ENCODE measurements around the gene OPCML.

The OPCML gene

DNA sequence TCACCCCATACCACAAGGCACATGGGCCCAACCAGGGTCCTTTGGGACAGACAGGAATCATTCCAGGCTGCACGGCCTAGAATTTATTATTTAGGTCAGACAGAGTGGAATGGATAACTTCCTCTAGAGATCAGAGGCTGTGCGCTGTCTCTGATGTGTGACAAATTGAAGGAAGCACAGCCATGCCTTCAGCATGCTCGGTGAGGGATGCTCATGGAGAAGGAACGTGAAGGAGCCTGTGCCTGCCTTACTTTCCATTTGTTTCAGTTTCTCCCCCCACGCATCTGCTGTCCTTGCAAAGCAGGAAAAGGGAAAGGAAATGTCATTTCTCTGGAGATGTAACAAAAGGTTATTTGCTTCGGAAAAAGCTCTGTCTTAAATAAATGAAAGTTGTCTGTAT lies 644.1 kb downstream of the OPCML start:
- DNase-seq (ENCODE audit: low spot score), result no peak

DNA sequence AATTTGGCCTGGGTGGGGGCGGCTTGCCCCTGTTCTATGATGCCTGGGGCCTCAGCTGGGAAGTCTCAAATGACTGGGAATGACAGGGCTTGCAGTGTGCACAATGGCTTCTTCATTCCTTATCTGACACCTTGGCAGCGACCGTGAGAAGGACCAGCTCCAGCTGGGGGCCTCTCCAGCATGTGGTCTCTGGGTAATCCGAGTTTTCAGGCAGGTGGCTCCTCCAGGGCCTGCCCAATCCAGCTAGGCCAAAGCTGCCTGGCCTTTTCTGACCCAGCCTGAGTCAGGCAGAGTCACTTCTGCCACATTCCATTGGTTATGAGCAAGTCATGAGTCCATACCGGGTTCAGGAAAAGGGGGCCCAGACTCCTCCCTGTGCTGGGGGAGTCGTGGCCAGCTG lies 646.0 kb downstream of the OPCML start:
- no peak for DNase-seq (ENCODE audit: low spot score)

DNA sequence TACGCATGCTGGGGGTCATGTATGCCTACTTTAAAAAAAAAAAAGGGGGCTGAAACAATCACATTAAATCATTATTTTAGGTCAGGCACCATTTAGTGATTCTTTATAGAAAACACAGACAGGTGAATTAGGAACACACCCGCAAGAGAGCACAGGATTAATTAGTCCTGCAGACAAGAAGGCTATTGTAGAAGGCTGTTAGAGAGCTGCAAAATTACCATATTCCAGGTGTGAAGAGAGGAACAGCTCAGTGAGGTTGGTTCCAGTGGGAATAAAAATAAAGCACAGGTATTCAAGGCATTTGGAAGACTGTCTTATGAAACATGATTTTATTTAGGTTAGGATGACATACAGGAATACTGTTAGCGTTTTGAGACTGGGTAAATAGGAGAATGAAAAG lies 649.1 kb downstream of the OPCML start:
- no peak for DNase-seq (ENCODE audit: low spot score)

DNA sequence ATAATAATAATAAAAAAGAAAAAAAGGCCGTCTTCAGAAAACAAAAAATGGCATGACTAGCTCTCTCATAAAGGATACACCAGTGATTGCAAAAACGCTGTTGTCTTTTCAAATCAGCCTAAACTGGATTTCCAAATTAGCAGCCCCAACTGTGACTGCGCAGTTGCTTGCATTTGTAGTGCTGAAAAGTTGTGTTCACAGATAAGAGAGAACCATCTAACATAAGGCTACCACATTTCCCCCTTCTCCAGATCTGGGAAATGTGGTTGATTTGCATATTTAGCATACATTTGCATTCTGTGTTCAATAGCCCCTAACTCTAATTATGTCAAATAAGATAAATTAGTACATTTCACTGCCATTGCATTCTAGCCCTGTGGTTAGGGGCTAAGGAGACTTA lies 650.7 kb downstream of the OPCML start:
- no peak for DNase-seq (ENCODE audit: low spot score)

DNA sequence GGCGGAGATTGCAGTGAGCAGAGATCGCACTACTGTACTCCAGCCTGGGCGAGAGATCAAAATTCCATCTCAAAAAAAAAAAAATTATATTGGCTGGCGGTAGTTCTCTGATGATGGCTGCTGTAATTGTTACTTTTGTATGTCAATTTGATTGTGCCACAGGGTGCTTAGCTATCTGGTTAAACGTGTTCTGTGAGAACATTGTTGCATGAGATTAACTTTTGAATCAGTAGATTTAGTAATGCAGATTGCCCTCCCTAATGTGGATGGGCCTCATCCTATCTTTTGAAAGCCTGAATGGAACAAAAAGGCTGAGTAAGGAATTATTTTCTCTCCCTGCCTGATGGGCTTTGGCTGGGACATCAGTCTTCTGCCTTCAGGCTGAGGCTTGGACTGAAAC lies 654.2 kb downstream of the OPCML start:
- no peak for DNase-seq (ENCODE audit: low spot score)

DNA sequence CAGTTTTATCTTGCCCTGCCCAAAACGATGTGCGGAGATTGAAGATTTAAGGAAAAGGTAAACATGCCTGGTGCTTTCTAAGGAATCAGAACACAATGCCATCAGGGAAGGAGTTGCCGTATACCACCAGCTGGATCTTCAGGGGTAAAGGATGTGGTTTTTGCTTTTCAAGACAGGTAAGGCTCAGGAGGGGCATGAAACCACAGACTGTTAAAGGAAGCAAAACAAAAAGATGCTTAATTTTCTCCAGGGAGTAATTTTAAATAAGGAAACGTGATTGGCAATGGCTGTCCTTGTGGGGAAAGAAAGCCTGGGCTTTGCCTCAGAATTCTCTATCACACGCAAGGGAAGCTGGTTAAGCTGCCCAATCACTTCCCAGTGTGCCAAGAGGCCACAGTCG lies 655.6 kb downstream of the OPCML start:
- DNase-seq (ENCODE audit: low spot score), result no peak

DNA sequence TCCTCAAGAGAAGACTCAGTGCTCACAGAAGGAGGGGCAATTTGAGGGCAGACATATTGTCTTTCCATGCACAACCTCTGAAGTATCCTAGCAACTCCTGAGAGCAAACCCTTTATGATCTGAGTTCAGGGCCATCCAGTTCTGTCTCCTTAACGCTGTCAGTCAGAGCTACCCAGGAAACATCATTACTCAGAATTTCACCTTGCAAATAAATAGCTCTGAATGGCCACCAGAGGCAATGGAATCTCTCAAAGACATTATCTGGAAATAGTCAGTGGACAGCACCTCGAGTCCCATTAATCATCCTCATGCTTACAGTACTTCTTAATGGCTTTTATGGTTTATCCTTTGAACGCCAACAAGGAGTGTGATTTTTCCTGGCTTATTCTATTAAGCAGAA lies 656.1 kb downstream of the OPCML start:
- no peak for DNase-seq (ENCODE audit: low spot score)

DNA sequence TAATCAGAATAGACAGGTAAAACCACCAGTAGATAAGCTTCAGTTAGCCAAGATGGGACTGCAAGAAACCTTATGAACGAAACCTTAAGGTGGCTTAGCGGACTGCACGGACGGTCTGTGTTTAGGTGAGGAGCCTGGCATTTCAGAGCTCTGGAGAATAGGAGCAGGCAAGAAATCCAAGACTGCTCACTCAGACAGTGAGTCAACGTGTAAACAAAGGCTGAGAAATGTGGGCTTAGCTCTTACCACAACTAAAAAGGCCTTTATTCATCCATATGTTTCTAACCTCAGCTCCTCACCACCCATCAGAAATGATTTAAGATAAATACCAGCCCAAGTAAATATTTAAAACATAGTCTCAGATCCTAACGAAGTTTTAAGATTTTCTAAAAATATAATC lies 657.7 kb downstream of the OPCML start:
- no peak for DNase-seq (ENCODE audit: low spot score)

DNA sequence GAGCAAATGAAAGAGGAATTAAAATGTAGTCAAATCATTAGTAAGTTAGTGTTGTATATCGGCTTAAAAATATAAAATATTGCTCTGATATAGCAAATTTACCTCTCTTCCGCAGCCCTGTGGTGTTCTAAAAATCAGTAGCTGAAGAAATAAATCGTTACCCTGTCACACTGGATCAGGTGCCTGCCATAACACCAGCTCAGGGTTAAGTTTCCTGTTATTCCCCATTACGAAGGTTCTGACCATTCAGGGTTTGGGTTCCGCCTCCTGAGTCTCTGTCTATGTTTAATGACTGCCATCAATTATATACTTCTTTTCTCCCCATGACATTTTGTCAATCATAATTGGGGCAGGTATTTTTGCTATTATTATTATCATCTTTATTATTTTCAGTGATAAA lies 658.5 kb downstream of the OPCML start:
- DNase-seq (ENCODE audit: low spot score), result no peak

DNA sequence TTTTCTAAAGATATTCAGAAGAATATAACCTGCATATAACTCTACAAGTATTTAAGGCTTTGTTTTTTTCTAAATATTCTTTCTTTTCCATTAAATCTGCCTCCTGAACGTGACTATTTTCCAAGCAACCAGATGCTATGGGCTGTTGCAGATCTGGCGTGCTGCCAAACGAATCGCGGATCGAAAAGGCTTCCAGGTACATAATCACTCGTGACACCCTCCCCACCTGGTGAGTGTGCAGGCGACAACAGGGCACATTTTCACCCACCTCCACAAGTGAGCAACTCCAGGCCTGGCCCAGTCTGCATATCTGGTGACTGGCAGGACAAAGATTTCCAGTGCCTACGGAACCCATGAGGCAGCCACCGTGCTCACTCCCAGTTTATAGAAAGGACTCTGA lies 660.1 kb downstream of the OPCML start:
- DNase-seq (ENCODE audit: low spot score), result no peak

DNA sequence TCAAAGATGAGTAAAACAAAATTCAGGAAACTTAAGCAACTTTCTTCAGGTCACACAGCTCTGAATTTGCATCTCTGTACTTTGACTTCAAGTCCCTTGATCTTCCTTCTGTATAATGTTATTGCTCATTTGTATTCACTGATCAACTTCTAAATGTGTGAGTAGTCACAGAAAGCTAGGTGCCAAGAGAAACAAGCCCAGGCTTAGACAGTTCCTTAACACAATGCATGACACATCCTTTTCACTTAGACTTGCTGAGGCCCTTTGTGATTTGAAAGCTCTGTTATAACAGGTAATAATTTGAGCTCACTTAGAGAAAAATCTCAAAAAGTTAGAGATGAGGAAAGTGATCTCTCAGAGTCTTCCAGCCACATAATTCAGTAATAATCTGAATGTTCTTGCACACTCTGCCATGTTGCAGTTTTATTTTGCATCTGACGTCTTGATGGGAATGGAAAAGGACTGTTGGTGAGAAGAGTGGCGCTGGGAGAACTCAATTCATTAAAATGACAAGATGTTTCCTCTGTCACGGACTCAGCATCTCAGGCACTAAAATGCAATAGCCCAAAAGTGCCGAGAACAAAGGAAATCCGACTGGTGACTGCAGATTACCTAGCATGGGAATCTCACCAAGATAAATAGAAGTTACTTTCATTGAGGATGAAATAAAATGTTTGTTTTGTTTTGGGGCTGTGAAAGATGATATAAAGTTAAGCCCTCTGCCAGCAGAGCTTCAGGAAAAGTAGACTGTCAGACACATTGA lies 665.3 kb downstream of the OPCML start:
- DNase-seq (ENCODE audit: low spot score), result no peak

DNA sequence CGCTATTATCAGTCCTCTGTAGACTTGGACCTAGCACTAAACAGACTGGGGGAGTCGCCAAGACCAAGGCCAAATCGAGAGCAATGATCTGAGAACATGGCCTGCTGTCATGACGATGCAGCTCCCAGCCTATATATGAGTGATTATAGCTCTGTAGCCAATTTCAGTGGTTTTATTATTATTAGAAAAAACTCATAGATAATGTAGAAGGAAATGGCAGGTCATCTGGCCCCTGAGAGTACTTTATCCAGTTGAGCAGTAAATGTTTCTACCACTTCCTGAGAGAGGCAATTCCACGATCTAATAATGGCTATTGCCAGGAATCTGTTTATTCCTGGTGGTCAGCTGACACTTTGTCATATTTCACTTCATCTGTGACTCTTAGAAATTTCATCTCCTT lies 666.7 kb downstream of the OPCML start:
- DNase-seq (ENCODE audit: low spot score), result no peak

DNA sequence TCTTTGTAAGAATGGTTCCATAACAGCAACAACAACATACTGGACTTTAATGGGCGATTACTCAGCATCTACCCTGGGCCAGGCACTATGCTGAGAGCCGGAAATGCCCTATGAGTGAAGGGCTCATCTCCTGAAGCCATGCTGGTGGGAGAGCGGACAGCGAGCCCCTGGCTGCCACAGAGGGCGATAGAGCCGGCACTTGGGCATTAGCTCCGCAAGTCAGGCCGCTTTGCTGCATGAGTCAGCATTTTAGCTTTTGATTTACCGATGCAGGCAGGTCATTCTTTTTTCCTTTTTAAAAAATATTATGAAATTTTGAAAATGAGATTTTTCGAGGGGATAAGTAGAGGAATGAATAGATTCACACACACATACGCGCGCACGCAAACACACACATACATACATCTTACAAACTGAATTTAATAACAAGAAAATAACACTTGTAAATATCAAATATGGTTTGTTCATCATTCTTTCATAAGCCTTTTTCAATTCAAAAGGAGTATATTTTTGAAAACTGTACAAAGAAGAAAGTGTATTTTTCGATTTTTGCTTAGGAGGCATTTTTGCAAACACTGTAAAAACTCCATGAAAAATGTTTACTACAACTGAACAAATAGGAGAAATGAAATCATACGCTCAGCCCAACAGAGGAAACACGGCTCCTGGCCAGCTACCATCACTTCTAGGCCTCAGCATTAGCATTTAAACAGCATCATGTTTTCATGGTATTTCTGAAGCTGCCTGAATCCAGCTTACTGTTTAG lies 667.3 kb downstream of the OPCML start:
- DNase-seq (ENCODE audit: low spot score), result no peak

DNA sequence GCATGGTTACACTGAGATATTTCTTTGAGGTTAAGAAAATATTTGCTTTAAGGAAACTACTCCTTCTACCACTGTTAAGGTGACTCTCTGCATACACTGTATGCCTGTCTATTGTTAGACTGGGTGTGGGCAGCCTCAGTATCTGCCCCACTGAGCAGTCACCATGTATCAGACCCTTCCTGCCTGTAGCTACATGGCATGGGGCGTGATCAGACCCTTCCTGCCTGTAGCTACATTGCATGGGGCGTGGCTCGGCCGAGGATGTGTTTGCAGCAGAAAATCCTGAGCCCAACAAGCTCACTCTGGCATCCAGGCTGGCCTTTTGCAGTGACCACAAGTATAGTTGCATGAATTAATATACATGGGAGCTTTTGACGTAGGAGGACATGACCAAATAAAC lies 669.4 kb downstream of the OPCML start:
- DNase-seq (ENCODE audit: low spot score), result no peak

DNA sequence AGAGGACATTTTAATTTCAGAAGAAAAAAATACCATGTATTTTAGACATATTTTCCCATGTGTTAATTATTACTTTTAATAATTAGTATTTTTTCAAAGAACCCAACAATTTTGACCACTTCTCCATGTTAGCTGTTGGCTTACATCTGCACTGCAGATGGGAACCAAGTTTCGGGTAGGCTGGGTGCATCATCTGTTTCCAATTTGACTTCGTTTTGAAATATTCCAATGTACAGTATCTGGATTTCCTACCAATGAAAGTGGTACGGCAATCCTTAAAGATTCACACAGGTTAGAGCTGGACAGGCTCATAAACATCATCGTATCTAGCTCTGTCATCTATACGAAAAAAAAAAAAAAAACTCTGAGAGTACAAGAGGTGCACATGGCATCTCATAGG lies 670.2 kb downstream of the OPCML start:
- no peak for DNase-seq (ENCODE audit: low spot score)

DNA sequence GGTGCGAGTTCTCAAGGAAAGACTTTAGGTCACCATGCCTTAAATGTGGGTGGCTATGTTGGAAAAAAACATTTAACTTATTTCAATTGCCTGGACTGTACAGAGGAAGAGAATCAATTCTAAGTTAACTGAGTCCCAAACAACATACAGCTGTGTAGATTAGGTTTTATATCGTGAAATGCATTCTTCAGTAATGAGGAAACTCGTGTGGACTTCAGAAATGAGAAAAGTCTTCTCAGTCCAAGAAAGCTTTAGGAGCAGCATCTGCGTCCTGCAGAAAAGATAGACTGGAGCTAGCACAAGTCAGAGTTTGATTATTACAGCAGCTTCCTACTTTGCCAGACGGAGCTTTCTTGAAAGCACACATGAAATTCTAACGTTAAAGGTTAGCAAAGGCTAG lies 673.0 kb downstream of the OPCML start:
- no peak for DNase-seq (ENCODE audit: low spot score)

DNA sequence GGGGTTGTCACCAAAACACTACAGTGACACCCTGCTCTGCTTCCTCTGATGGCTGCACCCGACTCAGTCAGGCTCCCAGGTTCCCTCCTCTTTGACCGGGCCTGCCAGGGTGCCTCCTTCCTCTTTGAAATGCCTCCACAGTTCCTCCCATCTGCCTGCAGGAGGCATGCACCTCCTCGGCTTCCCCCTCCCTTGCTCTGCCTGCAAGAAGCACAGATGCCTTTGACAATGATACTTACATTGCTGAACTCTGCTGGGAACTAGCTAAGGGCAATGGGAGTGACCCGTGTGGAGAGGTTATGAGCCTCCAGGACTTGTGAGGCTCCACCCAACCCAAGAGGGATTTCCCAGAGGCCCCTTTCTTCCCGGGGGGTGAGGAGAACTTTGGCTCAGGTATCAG lies 674.1 kb downstream of the OPCML start:
- no peak for DNase-seq (ENCODE audit: low spot score)

DNA sequence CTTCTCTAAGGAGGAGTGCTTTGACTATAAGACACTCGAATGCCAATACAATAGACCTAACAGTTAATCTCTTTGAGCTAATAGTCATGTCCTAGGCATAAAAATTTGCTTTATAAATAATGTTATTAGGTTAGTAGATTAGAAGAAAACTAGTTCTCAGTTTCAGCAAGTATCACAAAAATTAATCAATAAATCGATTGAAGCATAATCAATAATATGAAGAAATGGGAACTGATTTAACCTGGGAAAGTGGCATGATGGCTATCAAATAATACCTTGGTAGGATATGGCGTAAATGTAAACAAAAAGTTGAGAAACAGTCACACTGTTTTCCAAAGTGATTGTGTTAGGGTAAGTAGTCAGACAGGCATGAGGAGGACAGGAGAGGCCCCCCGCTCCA lies 676.3 kb downstream of the OPCML start:
- no peak for DNase-seq (ENCODE audit: low spot score)

DNA sequence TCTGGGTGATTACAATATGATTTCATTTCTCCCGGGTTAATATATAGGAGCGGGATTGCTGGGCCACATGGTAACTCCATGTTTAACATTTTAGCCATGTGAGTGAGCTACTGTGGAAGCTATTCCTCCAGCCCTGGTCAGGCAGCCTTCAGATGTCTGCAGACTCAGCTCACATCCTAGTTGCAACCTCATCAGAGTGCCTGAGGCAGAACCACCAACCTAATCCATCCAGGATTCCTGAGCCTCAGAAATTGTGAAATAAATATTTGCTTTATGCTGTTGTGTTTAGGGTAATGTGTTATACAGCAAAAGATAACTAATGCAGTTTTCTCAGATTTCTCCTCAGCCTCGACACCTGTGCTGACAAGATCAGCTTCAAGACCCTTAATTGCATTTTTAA lies 676.8 kb downstream of the OPCML start:
- no peak for DNase-seq (ENCODE audit: low spot score)

DNA sequence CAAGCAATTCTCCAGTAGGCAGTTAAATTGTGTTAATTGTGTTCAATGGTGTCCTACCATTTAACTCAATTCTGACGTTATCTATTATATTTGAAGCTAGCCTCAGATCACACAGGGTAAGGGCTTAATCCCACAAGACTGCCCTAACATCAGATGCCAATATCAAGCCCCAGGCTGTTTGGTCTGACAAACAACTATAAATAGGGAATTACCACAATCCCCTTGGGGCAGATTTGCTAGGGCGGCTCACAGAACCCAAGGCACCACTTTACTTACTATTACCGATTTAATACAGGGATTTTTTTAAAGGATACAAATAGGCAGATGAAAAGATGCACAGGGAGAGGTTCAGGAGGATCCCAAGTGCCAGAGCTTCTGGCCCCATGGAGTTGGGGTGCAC lies 678.4 kb downstream of the OPCML start:
- DNase-seq (ENCODE audit: low spot score), result no peak

DNA sequence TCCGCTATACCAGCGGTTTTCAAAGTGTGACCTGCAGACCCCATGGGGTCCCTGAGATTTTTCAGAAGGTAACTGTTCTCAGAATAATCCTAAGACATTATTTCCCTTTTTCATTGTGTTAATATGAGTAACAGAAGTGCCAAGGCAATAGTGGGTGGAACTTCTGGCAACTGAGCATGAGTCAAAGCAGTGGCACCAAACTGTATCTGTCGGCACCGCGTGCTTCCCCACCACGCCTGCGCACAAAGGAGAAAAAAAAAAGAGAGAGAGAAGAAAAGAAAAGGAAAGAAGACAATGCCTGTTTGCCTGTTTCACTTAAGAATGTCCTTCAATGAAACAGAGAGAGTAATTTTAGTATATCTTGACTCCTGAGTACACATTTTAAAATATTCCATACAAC lies 679.9 kb downstream of the OPCML start:
- no peak for DNase-seq (ENCODE audit: low spot score)

DNA sequence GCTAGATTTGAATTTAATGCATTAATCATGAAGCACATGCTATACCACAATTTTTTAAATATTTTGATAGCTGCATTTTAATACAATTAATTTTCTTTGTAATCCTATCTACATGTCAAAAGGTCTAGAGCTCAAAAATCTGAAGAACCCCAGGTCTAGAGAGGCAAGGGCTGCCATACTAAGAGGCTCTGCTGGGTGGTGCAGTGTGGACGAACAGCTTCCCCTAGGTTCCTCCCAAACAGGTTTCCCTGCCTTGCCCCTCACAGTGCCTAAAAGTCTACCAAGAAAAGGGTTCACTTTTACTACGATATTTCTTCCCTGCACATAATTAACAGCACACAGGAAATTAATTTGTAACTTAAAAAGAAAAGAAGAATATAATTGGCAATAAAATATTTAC lies 681.1 kb downstream of the OPCML start:
- no peak for DNase-seq (ENCODE audit: low spot score)

DNA sequence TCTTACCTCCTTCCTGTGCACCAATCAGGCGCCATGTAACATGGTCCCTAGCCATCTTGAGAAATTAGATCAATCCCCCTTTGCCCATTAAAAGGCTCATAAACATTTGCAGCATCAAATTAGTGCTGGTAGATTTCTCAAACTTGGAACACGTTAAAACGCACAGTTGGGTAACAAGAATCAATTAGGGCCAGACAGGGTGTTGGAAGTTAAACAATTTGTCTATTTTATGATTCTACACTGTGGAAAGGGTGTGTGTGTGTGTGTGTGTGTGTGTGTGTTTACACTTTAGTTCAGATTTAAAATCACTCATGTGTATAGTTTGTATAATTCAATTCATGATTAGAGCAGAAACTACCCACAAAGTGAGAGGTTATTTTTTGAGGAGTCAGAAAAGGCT lies 682.0 kb downstream of the OPCML start:
- DNase-seq (ENCODE audit: low spot score), result no peak

DNA sequence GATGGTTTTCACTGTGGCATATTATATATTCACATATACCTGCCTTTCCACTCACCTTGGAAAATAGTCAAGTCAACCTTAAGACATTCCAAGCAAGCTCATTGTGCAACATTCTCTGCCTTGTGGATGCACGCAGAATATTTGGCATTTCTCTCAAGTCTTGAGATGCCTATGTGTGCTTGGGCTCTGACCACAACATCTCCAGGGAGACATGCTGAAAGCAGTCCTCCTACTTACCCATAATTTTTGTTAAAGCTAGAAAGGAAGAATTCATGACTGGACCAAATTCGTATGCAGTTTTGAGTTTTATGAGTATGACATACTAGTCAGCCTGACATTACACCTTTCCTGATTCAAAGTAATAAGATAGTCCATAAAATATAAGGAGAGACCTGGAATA lies 684.0 kb downstream of the OPCML start:
- no peak for DNase-seq (ENCODE audit: low spot score)

All from globus pallidus (tissue), 1 donor.